HG03521 (cell line): Measurements from ENCODE around the gene C11orf86.

Experiments used
- ATAC-seq: cut with Tn5 transposase; IDR thresholded peaks from one replicate; pipeline ENCODE4 v1.9.1; 2021; ENCODE audit warnings: mild to moderate bottlenecking, moderate library complexity; ENCODE audit not compliant: unreplicated experiment

The C11orf86 gene

DNA sequence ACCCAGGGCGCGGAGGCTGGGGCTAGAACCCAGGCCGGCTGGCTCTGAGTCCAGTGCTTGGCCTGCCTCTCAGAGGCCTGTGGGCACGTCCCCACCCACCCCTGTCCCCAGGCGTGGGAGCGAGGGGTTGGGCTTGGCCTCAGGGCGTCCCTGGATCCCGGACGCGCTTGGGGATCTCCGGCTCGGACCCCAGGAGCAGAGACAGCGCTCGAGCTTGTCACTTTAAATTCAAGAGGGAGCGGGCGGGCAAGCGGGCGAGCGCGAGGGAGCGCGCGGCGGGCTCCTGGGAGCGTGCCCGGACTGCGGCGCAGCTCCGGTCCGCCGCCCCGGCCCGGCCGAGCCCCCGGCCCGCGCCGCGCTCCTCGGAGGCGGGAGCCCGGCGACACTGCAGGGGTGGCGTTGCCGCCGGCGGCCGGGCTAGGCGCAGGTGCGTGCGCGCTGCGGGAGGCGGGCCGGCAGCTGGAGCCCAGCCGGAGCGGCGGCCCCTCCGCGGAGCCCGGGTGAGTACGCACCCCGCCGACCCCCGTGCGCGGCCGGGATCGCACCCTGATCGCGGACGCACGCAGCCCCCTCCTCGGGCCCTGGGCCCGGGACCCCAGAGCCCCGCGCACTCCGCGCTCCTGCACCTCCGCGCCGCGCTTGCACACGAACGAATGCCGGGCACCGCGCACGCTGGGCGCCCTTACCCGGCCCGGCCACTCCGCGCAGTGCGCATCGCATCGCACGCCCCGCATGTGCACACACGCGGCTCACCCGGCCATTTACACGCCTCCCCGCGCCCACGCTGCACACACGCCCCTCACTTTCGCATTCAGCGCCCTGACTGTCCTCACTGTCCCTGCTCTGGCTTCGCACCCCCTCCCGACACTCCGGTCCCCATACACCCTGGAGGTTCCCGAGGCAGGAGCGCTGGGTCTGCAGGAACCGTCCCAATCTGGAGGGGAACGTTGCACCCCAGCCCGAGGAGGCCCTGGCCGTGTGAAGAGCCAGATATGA, 48.2 kb downstream of the C11orf86 start, which contains the start of gene SYT12:
Gene SYT12, plus strand, starts transcription at position 174 of the 996 bp plus-strand sequence. CDS start 7,011 bp downstream, outside the sequence.
- ATAC-seq: no peak

DNA sequence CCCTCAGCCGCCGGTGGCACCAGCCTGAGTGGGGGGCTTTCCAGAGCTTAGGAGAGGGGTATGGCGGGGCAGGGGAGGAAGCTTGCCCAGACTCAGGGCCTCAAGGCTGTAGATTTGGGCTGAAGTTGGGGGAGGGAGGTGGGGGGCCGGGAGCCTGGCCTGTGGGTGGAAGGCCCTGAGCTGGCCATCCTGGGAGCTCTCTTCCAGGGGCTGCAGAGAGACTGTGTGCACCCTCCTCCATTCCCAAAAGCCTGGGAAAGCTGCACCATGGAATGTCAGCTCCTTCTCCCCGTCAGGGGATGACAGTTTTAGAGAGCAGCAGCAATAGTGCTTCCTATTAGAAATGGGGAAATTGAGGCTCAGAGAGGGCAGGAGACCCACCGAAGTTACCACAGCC, 48.9 kb downstream of the C11orf86 start:
- ATAC-seq: no peak

DNA sequence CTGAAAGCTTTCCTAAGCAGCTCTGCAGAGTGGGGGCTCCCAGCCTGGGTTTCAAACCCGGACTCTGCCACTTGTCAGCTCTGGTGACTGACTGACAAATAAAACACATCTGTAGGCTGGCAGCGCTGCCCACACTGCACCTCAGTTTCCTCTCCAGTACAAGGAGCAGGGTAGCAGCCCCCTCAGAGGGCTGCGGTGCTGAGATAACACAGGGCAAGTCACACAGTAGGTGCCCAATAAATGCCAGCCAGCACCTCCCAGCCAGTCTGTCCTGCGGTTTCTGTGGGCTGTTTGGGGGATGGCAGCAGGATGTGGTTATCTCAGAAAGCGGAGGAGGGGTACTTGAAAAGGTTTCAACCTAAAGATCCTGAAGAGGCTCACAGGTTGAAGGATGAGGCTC, 49.3 kb downstream of the C11orf86 start:
- ATAC-seq: no peak

DNA sequence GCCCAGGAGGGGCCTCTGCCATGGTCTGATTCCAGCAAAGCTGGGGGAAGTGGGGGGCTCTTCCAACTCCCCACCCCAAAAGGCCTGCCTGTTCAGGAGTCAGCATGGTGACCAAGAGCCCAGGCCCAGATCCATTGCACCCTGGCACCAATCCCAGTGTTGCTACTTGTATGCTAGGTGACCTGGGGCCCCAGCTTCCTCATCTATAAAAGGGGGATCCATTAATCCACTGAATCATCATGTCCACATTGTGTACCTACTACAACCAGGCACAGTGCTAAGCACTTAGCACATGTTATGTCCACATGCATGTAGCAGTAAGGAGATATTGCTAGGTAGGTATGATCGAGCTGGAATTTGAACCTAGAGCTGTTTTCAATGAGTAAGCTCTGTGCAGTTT, 49.9 kb downstream of the C11orf86 start:
- no peak for ATAC-seq

DNA sequence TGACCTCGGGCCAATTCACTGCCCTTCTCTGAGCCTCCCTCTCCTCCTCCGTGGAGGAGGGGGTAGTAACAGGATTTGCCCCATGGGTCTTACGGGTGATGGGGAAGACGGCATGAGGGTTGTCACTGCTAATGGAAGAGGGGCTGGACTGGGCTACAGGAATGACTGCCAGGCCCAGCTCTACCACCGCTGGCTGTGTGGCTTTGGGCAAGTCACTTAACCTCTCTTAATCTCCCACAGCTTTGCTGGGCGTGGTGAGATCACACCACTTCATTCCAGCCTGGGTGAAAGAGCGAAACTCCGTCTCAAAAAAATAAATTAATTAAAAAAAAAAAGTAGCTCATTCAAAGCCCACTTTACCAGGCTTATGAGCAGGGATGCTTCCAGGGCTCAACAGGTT, 50.6 kb downstream of the C11orf86 start:
- no peak for ATAC-seq
